ENCODE results near the gene TBC1D10B.

- no peak for TF ChIP-seq MAX (IDR thresholded peaks at IDR 0.05)
- no peak for TF ChIP-seq CTCF (IDR thresholded peaks at IDR 0.05 in 2 of 3, conservative IDR thresholded peaks at IDR 0.05 in 1 of 3; ENCODE audit: borderline replicate concordance in 1 of 3, insufficient read depth in 1 of 3, low read depth in 2 of 3, low read length in 2 of 3)
- TF ChIP-seq RAD21 (IDR thresholded peaks at IDR 0.05; ENCODE audit: low read depth) = no peak
- no peak for TF ChIP-seq EGR1 (IDR thresholded peaks at IDR 0.05; ENCODE audit: low read depth)
- TF ChIP-seq EZH2 (IDR thresholded peaks at IDR 0.05) = no peak
- no peak for TF ChIP-seq SP1 (IDR thresholded peaks at IDR 0.05; ENCODE audit: low read depth)
- no peak for TF ChIP-seq SRF (IDR thresholded peaks at IDR 0.05; ENCODE audit: low read depth)
- TF ChIP-seq POLR2A (IDR thresholded peaks at IDR 0.05; ENCODE audit: borderline replicate concordance, extremely low read depth, insufficient read depth, insufficient read length) = no peak
- no peak for TF ChIP-seq EZH2phosphoT487 (IDR thresholded peaks at IDR 0.05; ENCODE audit: borderline replicate concordance)
- no peak for TF ChIP-seq POLR2AphosphoS5 (IDR thresholded peaks at IDR 0.05; ENCODE audit: low read depth, low read length)
- TF ChIP-seq FOSL1 (IDR thresholded peaks at IDR 0.05; ENCODE audit: low read depth) = no peak
These were observed 9.1 kb downstream of the TBC1D10B start for GRCh38 chr16:30361180-30361579.
